ENCODE measurements around the gene TMPRSS15.

Gene TMPRSS15

DNA sequence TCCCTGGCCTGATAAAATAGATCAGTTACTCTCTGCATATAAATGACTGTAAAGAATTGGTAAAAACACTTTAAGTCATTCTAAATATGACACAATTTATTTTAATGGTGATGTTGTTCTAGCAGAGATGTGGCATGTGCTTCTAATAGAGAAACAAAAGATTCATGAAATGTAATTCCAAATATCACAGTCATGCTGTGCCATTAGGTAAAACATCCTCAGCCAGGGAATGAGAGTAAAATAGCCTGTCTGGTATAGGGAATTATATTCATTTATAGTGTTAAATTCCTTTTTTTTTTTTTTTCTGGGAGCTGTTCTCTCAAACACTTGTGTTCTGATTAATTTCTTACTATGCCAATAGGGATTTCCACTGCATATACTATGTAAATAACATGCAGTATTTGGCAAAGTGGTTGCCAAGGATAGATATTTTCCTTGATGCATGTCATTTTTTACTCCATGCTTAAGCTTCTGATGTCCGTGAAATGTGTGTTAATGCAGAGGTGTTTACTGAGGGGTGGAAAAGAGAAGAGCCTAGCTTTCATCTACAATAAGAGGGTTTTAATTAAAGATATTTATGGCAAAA, 67.8 kb downstream of the TMPRSS15 start:
- H3K4ac ChIP-seq (ENCODE audit: low read depth in 1 of 2, low read length in 2 of 2): no peak overlapping the region

DNA sequence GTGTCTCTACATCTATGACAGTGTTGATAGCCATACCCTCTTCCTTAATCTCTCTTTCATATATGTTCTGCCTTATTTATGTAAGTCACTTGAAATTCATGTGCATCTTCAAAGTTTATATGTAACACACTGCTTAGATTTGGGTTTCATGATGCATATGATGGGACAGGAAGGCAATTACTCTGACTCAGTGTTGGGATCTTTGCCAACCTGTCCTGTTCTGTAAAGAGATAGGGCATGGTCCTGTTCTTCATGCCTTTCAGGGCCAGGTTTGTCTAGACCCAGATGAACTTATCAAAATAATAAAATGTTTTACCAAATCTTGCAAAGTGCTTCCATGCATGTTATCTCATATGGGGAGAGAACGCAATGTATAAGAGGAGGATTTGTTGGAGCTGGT, 69.5 kb downstream of the TMPRSS15 start:
- 93% methylated on average over 1 of the region's 1 CpG for WGBS
- no peak overlapping the region for H2BK12ac ChIP-seq (ENCODE audit: low read length in 2 of 2)

More for the DNA sequence above, 67.8 kb downstream of the TMPRSS15 start:
- Histone ChIP-seq H2BK5ac (ENCODE audit: low read depth, low read length, poor library complexity, severe bottlenecking) (no peak overlapping the region), H2AFZ (ENCODE audit: low read depth, low read length) (no peak overlapping the region), H3K27ac (ENCODE audit: low read length, poor library complexity, severe bottlenecking) (no peak overlapping the region), H3K4me3 (ENCODE audit: insufficient read depth in 1 of 2, low read depth in 1 of 2, low read length in 2 of 2) (no peak overlapping the region), H3K27me3 (ENCODE audit: control insufficient read depth in 1 of 2, insufficient read depth in 1 of 2, low read length in 2 of 2) (no peaks in the 10 kb centered on the region), H3K9ac (ENCODE audit: low read length) (no peak overlapping the region), H4K8ac (ENCODE audit: low read length) (no peak overlapping the region), H4K91ac (ENCODE audit: low read length) (no peak overlapping the region), H2BK12ac (ENCODE audit: low read length in 2 of 2) (no peak overlapping the region), H2AK5ac (ENCODE audit: low read length, severe bottlenecking) (no peak overlapping the region), H3K23ac (ENCODE audit: low read length in 2 of 2) (no peak overlapping the region), H3K4me1 (ENCODE audit: control insufficient read depth, insufficient read depth, low read depth, low read length) (no peaks in the 10 kb centered on the region), H3K18ac (ENCODE audit: low read depth in 1 of 2, low read length in 2 of 2) (no peak overlapping the region), H2BK15ac (ENCODE audit: low read depth, poor library complexity, severe bottlenecking) (no peak overlapping the region), H3K9me3 (ENCODE audit: control insufficient read depth, low read length) (no peaks in the 10 kb centered on the region), H3K14ac (ENCODE audit: low read length in 2 of 2) (no peak overlapping the region), H3K36me3 (ENCODE audit: control insufficient read depth in 1 of 2, insufficient read depth in 2 of 2, low read depth in 1 of 2, low read length in 2 of 2) (no peaks in the 10 kb centered on the region), H3K79me1 (replicated peaks; ENCODE audit: low read length, poor library complexity, severe bottlenecking) (no peaks in the 10 kb centered on the region), H2BK120ac (ENCODE audit: low read depth, low read length) (no peak overlapping the region), H3K4me2 (ENCODE audit: low read length, poor library complexity, severe bottlenecking) (no peak overlapping the region)
- 100% methylated on average over 1 of the region's 1 CpG for WGBS
- DNase-seq: no peak

DNA sequence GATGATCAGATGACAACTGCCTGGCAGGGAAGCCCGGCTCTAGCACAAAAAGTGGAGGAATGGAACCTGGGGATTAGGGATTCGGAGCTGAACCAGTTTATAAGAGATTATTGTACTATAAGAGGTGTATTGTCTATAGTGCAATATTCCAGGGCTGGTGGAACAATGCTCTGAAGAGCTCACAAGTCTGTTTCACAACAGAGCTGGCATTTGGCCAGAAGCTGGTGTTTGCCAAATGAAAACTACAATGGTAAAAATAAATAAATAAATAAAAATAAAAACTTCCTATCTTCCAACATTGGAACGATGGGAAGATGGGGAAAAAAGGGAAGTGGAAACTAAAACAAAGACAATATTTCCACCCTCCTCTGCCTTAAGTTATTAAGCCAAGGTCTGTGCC, 85.4 kb downstream of the TMPRSS15 start:
- 84% methylated on average over 2 of the region's 3 CpGs for WGBS
- H2AFZ ChIP-seq (ENCODE audit: low read depth, low read length): no peak overlapping the region
- no peaks in the 10 kb centered on the region for H3K27me3 ChIP-seq (ENCODE audit: control insufficient read depth in 1 of 2, insufficient read depth in 1 of 2, low read length in 2 of 2)

More for the DNA sequence above, 69.5 kb downstream of the TMPRSS15 start:
- Histone ChIP-seq H3K36me3 (ENCODE audit: control insufficient read depth in 1 of 2, insufficient read depth in 2 of 2, low read depth in 1 of 2, low read length in 2 of 2) (no peaks in the 10 kb centered on the region), H3K9me3 (ENCODE audit: control insufficient read depth, low read length) (no peaks in the 10 kb centered on the region), H2BK15ac (ENCODE audit: low read depth, poor library complexity, severe bottlenecking) (no peak overlapping the region), H2BK5ac (ENCODE audit: low read depth, low read length, poor library complexity, severe bottlenecking) (no peak overlapping the region), H3K4me1 (ENCODE audit: control insufficient read depth, insufficient read depth, low read depth, low read length) (no peaks in the 10 kb centered on the region), H3K9ac (ENCODE audit: low read length) (no peak overlapping the region), H4K8ac (ENCODE audit: low read length) (no peak overlapping the region), H3K14ac (ENCODE audit: low read length in 2 of 2) (no peak overlapping the region), H3K4me2 (ENCODE audit: low read length, poor library complexity, severe bottlenecking) (no peak overlapping the region), H3K79me1 (replicated peaks; ENCODE audit: low read length, poor library complexity, severe bottlenecking) (no peaks in the 10 kb centered on the region), H3K27ac (ENCODE audit: low read length, poor library complexity, severe bottlenecking) (no peak overlapping the region), H3K23ac (ENCODE audit: low read length in 2 of 2) (no peak overlapping the region), H4K91ac (ENCODE audit: low read length) (no peak overlapping the region), H3K18ac (ENCODE audit: low read depth in 1 of 2, low read length in 2 of 2) (no peak overlapping the region), H3K4me3 (ENCODE audit: insufficient read depth in 1 of 2, low read depth in 1 of 2, low read length in 2 of 2) (no peak overlapping the region), H2AK5ac (ENCODE audit: low read length, severe bottlenecking) (no peak overlapping the region), H2AFZ (ENCODE audit: low read depth, low read length) (no peak overlapping the region), H3K4ac (ENCODE audit: low read depth in 1 of 2, low read length in 2 of 2) (no peak overlapping the region), H3K27me3 (ENCODE audit: control insufficient read depth in 1 of 2, insufficient read depth in 1 of 2, low read length in 2 of 2) (no peaks in the 10 kb centered on the region), H2BK120ac (ENCODE audit: low read depth, low read length) (no peak overlapping the region)
- DNase-seq: no peak

DNA sequence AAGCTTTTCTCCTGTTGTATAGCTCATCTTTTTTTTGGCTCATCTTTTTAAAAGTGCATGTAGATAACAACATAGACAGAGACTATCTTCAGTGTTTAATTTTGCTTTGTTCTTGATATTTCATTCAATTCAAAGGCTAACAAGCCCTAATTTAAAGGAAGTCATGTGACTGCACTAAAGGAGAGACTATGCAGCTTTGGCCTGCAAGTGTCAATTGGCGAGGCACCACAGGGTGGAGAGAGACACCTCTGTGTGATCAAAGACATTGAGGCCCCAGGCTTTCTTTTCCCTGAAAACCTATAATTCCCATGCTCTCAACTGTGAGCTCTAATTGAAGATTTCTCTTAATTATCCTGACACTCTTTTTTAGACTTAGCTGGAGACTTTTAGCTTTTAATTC, 105.4 kb downstream of the TMPRSS15 start:
- Histone ChIP-seq H4K8ac (ENCODE audit: low read length) (no peak overlapping the region), H3K14ac (ENCODE audit: low read length in 2 of 2) (no peak overlapping the region), H3K23ac (ENCODE audit: low read length in 2 of 2) (no peak overlapping the region), H2AK5ac (ENCODE audit: low read length, severe bottlenecking) (no peak overlapping the region), H2BK5ac (ENCODE audit: low read depth, low read length, poor library complexity, severe bottlenecking) (no peak overlapping the region), H3K4me3 (ENCODE audit: insufficient read depth in 1 of 2, low read depth in 1 of 2, low read length in 2 of 2) (no peak overlapping the region), H3K27me3 (ENCODE audit: control insufficient read depth in 1 of 2, insufficient read depth in 1 of 2, low read length in 2 of 2) (peaks cover 0 to 4% of the 10 kb centered on the region in 2 experiments), H4K91ac (ENCODE audit: low read length) (no peak overlapping the region), H3K36me3 (ENCODE audit: control insufficient read depth in 1 of 2, insufficient read depth in 2 of 2, low read depth in 1 of 2, low read length in 2 of 2) (no peaks in the 10 kb centered on the region), H3K18ac (ENCODE audit: low read depth in 1 of 2, low read length in 2 of 2) (no peak overlapping the region), H3K4me1 (ENCODE audit: control insufficient read depth, insufficient read depth, low read depth, low read length) (no peaks in the 10 kb centered on the region), H3K27ac (ENCODE audit: low read length, poor library complexity, severe bottlenecking) (no peak overlapping the region), H3K79me1 (replicated peaks; ENCODE audit: low read length, poor library complexity, severe bottlenecking) (no peaks in the 10 kb centered on the region), H3K4me2 (ENCODE audit: low read length, poor library complexity, severe bottlenecking) (no peak overlapping the region), H2BK12ac (ENCODE audit: low read length in 2 of 2) (no peak overlapping the region), H3K4ac (ENCODE audit: low read depth in 1 of 2, low read length in 2 of 2) (no peak overlapping the region), H3K9me3 (ENCODE audit: control insufficient read depth, low read length) (no peaks in the 10 kb centered on the region), H2BK15ac (ENCODE audit: low read depth, poor library complexity, severe bottlenecking) (no peak overlapping the region), H2AFZ (ENCODE audit: low read depth, low read length) (no peak overlapping the region), H3K9ac (ENCODE audit: low read length) (no peak overlapping the region), H2BK120ac (ENCODE audit: low read depth, low read length) (no peak overlapping the region)
- no peak for DNase-seq
- 82% methylated on average over 1 of the region's 1 CpG for WGBS

More for the DNA sequence above, 85.4 kb downstream of the TMPRSS15 start:
- Histone ChIP-seq H2AK5ac (ENCODE audit: low read length, severe bottlenecking) (no peak overlapping the region), H2BK5ac (ENCODE audit: low read depth, low read length, poor library complexity, severe bottlenecking) (no peak overlapping the region), H2BK120ac (ENCODE audit: low read depth, low read length) (no peak overlapping the region), H2BK15ac (ENCODE audit: low read depth, poor library complexity, severe bottlenecking) (no peak overlapping the region), H3K4me1 (ENCODE audit: control insufficient read depth, insufficient read depth, low read depth, low read length) (no peaks in the 10 kb centered on the region), H4K8ac (ENCODE audit: low read length) (no peak overlapping the region), H3K14ac (ENCODE audit: low read length in 2 of 2) (no peak overlapping the region), H2BK12ac (ENCODE audit: low read length in 2 of 2) (no peak overlapping the region), H3K4me3 (ENCODE audit: insufficient read depth in 1 of 2, low read depth in 1 of 2, low read length in 2 of 2) (no peak overlapping the region), H3K4me2 (ENCODE audit: low read length, poor library complexity, severe bottlenecking) (no peak overlapping the region), H3K9me3 (ENCODE audit: control insufficient read depth, low read length) (peaks cover 5% of the 10 kb centered on the region), H3K23ac (ENCODE audit: low read length in 2 of 2) (no peak overlapping the region), H3K36me3 (ENCODE audit: control insufficient read depth in 1 of 2, insufficient read depth in 2 of 2, low read depth in 1 of 2, low read length in 2 of 2) (no peaks in the 10 kb centered on the region), H3K9ac (ENCODE audit: low read length) (no peak overlapping the region), H3K18ac (ENCODE audit: low read depth in 1 of 2, low read length in 2 of 2) (no peak overlapping the region), H4K91ac (ENCODE audit: low read length) (no peak overlapping the region), H3K4ac (ENCODE audit: low read depth in 1 of 2, low read length in 2 of 2) (no peak overlapping the region), H3K79me1 (replicated peaks; ENCODE audit: low read length, poor library complexity, severe bottlenecking) (no peaks in the 10 kb centered on the region), H3K27ac (ENCODE audit: low read length, poor library complexity, severe bottlenecking) (no peak overlapping the region)
- DNase-seq: no peak
